GM23248 (cell line): Measurements from ENCODE around the gene RTN4RL2. TPM values are rescaled to one million over a fixed set of nuclear protein-coding genes. Genes with fewer than 3 reads are reported as not detected.

Experiments
- DNase-seq: peaks from one replicate; pipeline ENCODE4 v3.0.0-alpha.2; 2015
- H2AFZ ChIP-seq: fragments of 200-600 bp; sonication (generic); 2 replicates; pipeline ENCODE4 v1.6.1; 2016; ENCODE audit warnings: antibody characterized with exemption
- H3F3A ChIP-seq: fragments of 200-600 bp; sonication (generic); 2 replicates; pipeline ENCODE4 v1.6.1; 2016; ENCODE audit warnings: mild to moderate bottlenecking, antibody characterized with exemption, mixed run types; ENCODE audit not compliant: insufficient read depth
- H3K27ac ChIP-seq: fragments of 200-600 bp; sonication (generic); 2 replicates; pipeline ENCODE4 v1.5.1; 2016; ENCODE audit warnings: mild to moderate bottlenecking
- H3K27me3 ChIP-seq: fragments of 200-600 bp; sonication (generic); replicated peaks from 2 replicates; pipeline ENCODE4 v1.6.1; 2016; ENCODE audit warnings: mild to moderate bottlenecking; ENCODE audit not compliant: insufficient read depth
- H3K36me3 ChIP-seq: fragments of 200-600 bp; sonication (generic); 2 replicates; pipeline ENCODE4 v1.6.1; 2016; ENCODE audit warnings: low read depth, mild to moderate bottlenecking
- H3K4me1 ChIP-seq: fragments of 200-600 bp; sonication (generic); 2 replicates; pipeline ENCODE4 v1.6.1; 2016; ENCODE audit warnings: mild to moderate bottlenecking; ENCODE audit not compliant: insufficient read depth
- H3K4me2 ChIP-seq: fragments of 200-600 bp; sonication (generic); one replicate; pipeline ENCODE4 v1.6.1; 2016; ENCODE audit warnings: mild to moderate bottlenecking; ENCODE audit not compliant: unreplicated experiment
- H3K4me3 ChIP-seq: fragments of 200-600 bp; sonication (generic); 2 replicates; pipeline ENCODE4 v1.5.1; 2016; ENCODE audit warnings: mild to moderate bottlenecking
- H3K79me2 ChIP-seq: fragments of 200-600 bp; sonication (generic); 2 replicates; pipeline ENCODE4 v1.6.1; 2016; ENCODE audit warnings: mild to moderate bottlenecking; ENCODE audit not compliant: insufficient read depth
- H3K9ac ChIP-seq: fragments of 200-600 bp; sonication (generic); 2 replicates; pipeline ENCODE4 v1.6.1; 2016; ENCODE audit warnings: mild to moderate bottlenecking
- H3K9me2 ChIP-seq: fragments of 200-600 bp; sonication (generic); 2 replicates; pipeline ENCODE4 v1.6.1; 2016; ENCODE audit warnings: mixed run types, mild to moderate bottlenecking, moderate library complexity; ENCODE audit not compliant: insufficient read depth
- H3K9me3 ChIP-seq: fragments of 200-600 bp; sonication (generic); one replicate; pipeline ENCODE4 v1.6.1; 2017; ENCODE audit warnings: low read depth
- H4K20me1 ChIP-seq: fragments of 200-600 bp; sonication (generic); 2 replicates; pipeline ENCODE4 v1.6.0; 2016; ENCODE audit not compliant: insufficient read depth
- EZH2 ChIP-seq: fragments of 200-600 bp; sonication (generic); IDR thresholded peaks from 2 replicates; pipeline ENCODE4 v1.6.1; 2018; ENCODE audit warnings: antibody characterized with exemption, mild to moderate bottlenecking; ENCODE audit not compliant: insufficient read depth, poor library complexity, severe bottlenecking
- EZH2phosphoT487 ChIP-seq: fragments of 200-600 bp; sonication (generic); IDR thresholded peaks from 2 replicates; pipeline ENCODE4 v1.6.1; 2018; ENCODE audit warnings: antibody characterized with exemption, moderate library complexity, mild to moderate bottlenecking, low read depth; ENCODE audit not compliant: insufficient read depth
- WGBS, 2 experiments: methylation state at CpG; one replicate each; pipeline ENCODE4 v1.1.6; 2015 to 2017; ENCODE audit warnings: low lambda C conversion rate in 2 of 2, low coverage in 1 of 2; ENCODE audit errors: missing lambda C conversion rate in 2 of 2; 5-methylcytosine and 5-hydroxymethylcytosine counted together
- in situ Hi-C: fragments of 300-500 bp; cut with MboI; formaldehyde crosslinking; loops from 2 replicates; pipeline ENCODE4 v1.15.0; 2020
- polyA plus RNA-seq: library from polyadenylated mRNA; unstranded; fragments of >200 nt; fragmentation: Nextera tagmentation; extraction: Ambion mirVana; gene quantifications from 2 replicates; pipeline ENCODE4 v1.2.1, GENCODE V29; 2016
- total RNA-seq: library from RNA; depleted of rRNA; stranded (reverse); fragments of >200 nt; shearing (Covaris generic); gene quantifications from 2 replicates; pipeline ENCODE4 v1.2.3, GENCODE V29; 2014

Gene RTN4RL2
- total and polyA plus RNA-seq, 2 experiments from 2014 or later: 0.32 to 1.1 TPM

- no peaks in the 10 kb centered on the region for H3K27me3 ChIP-seq
- 42 to 44% methylated on average over 4 of the region's 4 CpGs for WGBS, 2 experiments
- no peaks in the 10 kb centered on the region for H3K9me2 ChIP-seq
- no peak overlapping the region for H2AFZ ChIP-seq
- no peak for TF ChIP-seq EZH2
- TF ChIP-seq EZH2phosphoT487: no peak
- no peak overlapping the region for H3K27ac ChIP-seq
- no peak for DNase-seq
- no peaks in the 10 kb centered on the region for H3K79me2 ChIP-seq
- H3F3A ChIP-seq: no peaks in the 10 kb centered on the region
- no peaks in the 10 kb centered on the region for H3K4me1 ChIP-seq
- no peaks in the 10 kb centered on the region for H4K20me1 ChIP-seq
- H3K9ac ChIP-seq: no peak overlapping the region
- no peak overlapping the region for H3K4me2 ChIP-seq
- no peaks in the 10 kb centered on the region for H3K9me3 ChIP-seq
- no peak overlapping the region for H3K4me3 ChIP-seq
- in situ Hi-C loops: no loop called here
- H3K36me3 ChIP-seq: no peaks in the 10 kb centered on the region
Measured at GRCh38 chr11:57466680-57467079, 6.4 kb downstream of the RTN4RL2 start.

- in situ Hi-C loops: no loop called here
- H2AFZ ChIP-seq: no peak overlapping the region
- H3K4me3 ChIP-seq: no peak overlapping the region
- no peak overlapping the region for H3K4me2 ChIP-seq
- no peak overlapping the region for H3K27ac ChIP-seq
- no peaks in the 10 kb centered on the region for H3K27me3 ChIP-seq
- no peak for TF ChIP-seq EZH2
- no peak for TF ChIP-seq EZH2phosphoT487
- no peak overlapping the region for H3K9ac ChIP-seq
- H3K79me2 ChIP-seq: no peaks in the 10 kb centered on the region
- no peaks in the 10 kb centered on the region for H3K4me1 ChIP-seq
- no peaks in the 10 kb centered on the region for H3K36me3 ChIP-seq
- H3K9me3 ChIP-seq: no peaks in the 10 kb centered on the region
- no peaks in the 10 kb centered on the region for H4K20me1 ChIP-seq
- no peaks in the 10 kb centered on the region for H3F3A ChIP-seq
- no peaks in the 10 kb centered on the region for H3K9me2 ChIP-seq
- 82 to 86% methylated on average over 23 of the region's 23 CpGs for WGBS, 2 experiments
- DNase-seq: no peak
Measured at GRCh38 chr11:57467508-57468157, 7.3 kb downstream of the RTN4RL2 start.

GRCh38 chr11:57468276-57468675 lies 7.9 kb downstream of the RTN4RL2 start:
- no peak overlapping the region for H3K9ac ChIP-seq
- no peaks in the 10 kb centered on the region for H3K27me3 ChIP-seq
- no peaks in the 10 kb centered on the region for H4K20me1 ChIP-seq
- no peak overlapping the region for H3K4me2 ChIP-seq
- TF ChIP-seq EZH2 (no peak), EZH2phosphoT487 (no peak)
- no peaks in the 10 kb centered on the region for H3K36me3 ChIP-seq
- in situ Hi-C loops: no loop called here
- H3F3A ChIP-seq: no peaks in the 10 kb centered on the region
- H3K4me3 ChIP-seq: no peak overlapping the region
- no peaks in the 10 kb centered on the region for H3K79me2 ChIP-seq
- no peaks in the 10 kb centered on the region for H3K9me2 ChIP-seq
- WGBS, 2 experiments: 64 to 77% methylated on average over 4 of the region's 4 CpGs
- no peak overlapping the region for H3K27ac ChIP-seq
- H3K4me1 ChIP-seq: no peaks in the 10 kb centered on the region
- H3K9me3 ChIP-seq: no peaks in the 10 kb centered on the region
- H2AFZ ChIP-seq: no peak overlapping the region
- no peak for DNase-seq

GRCh38 chr11:57469268-57469667 lies 8.9 kb downstream of the RTN4RL2 start:
- H3K9ac ChIP-seq: no peak overlapping the region
- no peak overlapping the region for H3K4me3 ChIP-seq
- no peaks in the 10 kb centered on the region for H3F3A ChIP-seq
- in situ Hi-C loops: no loop called here
- TF ChIP-seq EZH2 (no peak), EZH2phosphoT487 (no peak)
- no peaks in the 10 kb centered on the region for H3K36me3 ChIP-seq
- no peaks in the 10 kb centered on the region for H3K79me2 ChIP-seq
- H3K27ac ChIP-seq: no peak overlapping the region
- H3K9me2 ChIP-seq: no peaks in the 10 kb centered on the region
- no peak overlapping the region for H3K4me2 ChIP-seq
- WGBS, 2 experiments: 60 to 63% methylated on average over 5 of the region's 5 CpGs
- H2AFZ ChIP-seq: no peak overlapping the region
- DNase-seq: no peak
- H3K27me3 ChIP-seq: no peaks in the 10 kb centered on the region
- no peaks in the 10 kb centered on the region for H3K4me1 ChIP-seq
- no peaks in the 10 kb centered on the region for H4K20me1 ChIP-seq
- no peaks in the 10 kb centered on the region for H3K9me3 ChIP-seq
